H1 (cell line): Measurements from ENCODE around the gene RPS3. TPM values are rescaled to one million over a fixed set of nuclear protein-coding genes. Genes with fewer than 3 reads are reported as not detected.

Experiments
- CTCF ChIA-PET: fragments of 300-600 bp; sonication (Branson Sonifier 250); formaldehyde crosslinking; loops from one replicate; lab custom pipeline; 2021; ENCODE audit not compliant: partially characterized antibody; lab: Charles Lee
- POLR2A ChIA-PET: fragments of 300-600 bp; sonication (Branson Sonifier 250); formaldehyde crosslinking; loops from one replicate; lab custom pipeline; 2021; ENCODE audit warnings: inconsistent platforms; ENCODE audit not compliant: partially characterized antibody; lab: Charles Lee
- DNase-seq, 2 experiments: peaks; one replicate each; pipeline versions ENCODE4 v3.0.0 to v3.0.0-alpha.2; 2010 to 2022; ENCODE audit warnings: low spot score in 2 of 2, low read depth in 1 of 2, mixed read lengths in 1 of 2
- FAIRE-seq: peaks from 2 replicates; lab custom pipeline; 2011; peaks lifted over from hg19 to GRCh38; lab: Jason Lieb, UNC
- H2AFZ ChIP-seq: 2 replicates; pipeline ENCODE4 v1.8.1; 2012; ENCODE audit warnings: low read length, inconsistent platforms
- H2AK5ac ChIP-seq: 2 replicates; pipeline ENCODE4 v1.6.1; 2013; ENCODE audit warnings: low read depth, low read length
- H2BK120ac ChIP-seq: replicated peaks from 2 replicates; pipeline ENCODE3; 2013; ENCODE audit warnings: low read depth, low read length, inconsistent platforms
- H2BK12ac ChIP-seq: 2 replicates; pipeline ENCODE4 v1.6.1; 2013; ENCODE audit warnings: low read depth, low read length
- H2BK15ac ChIP-seq: 2 replicates; pipeline ENCODE4 v1.6.1; 2013; ENCODE audit warnings: low read length
- H2BK20ac ChIP-seq: 2 replicates; pipeline ENCODE4 v1.6.1; 2013; ENCODE audit warnings: low read length
- H2BK5ac ChIP-seq: 2 replicates; pipeline ENCODE4 v1.6.1; 2013; ENCODE audit warnings: low read depth, low read length
- H3K14ac ChIP-seq: 2 replicates; pipeline ENCODE4 v1.6.1; 2013; ENCODE audit warnings: inconsistent platforms; ENCODE audit not compliant: insufficient read length
- H3K18ac ChIP-seq: 2 replicates; pipeline ENCODE4 v1.6.1; 2013; ENCODE audit warnings: low read length; ENCODE audit errors: extremely low read depth
- H3K23ac ChIP-seq: 2 replicates; pipeline ENCODE4 v1.6.1; 2013; ENCODE audit warnings: inconsistent platforms; ENCODE audit not compliant: insufficient read length
- H3K23me2 ChIP-seq: 2 replicates; pipeline ENCODE4 v1.6.1; 2013; ENCODE audit warnings: low read depth, low read length
- H3K27ac ChIP-seq: 2 replicates; pipeline ENCODE4 v1.6.1; 2011; ENCODE audit warnings: low read depth, low read length, inconsistent platforms
- H3K27me3 ChIP-seq, 4 experiments: replicated peaks in 1 of 4; 1 replicate in 1 of 4; 2 replicates in 3 of 4; pipeline versions ENCODE4 v1.6.1 to v1.8.1; 2011 to 2013; ENCODE audit warnings: low read length in 3 of 4, mild to moderate bottlenecking in 3 of 4, inconsistent platforms in 2 of 4, mixed read lengths in 2 of 4, moderate library complexity in 1 of 4; ENCODE audit not compliant: control insufficient read depth in 3 of 4, insufficient read depth in 3 of 4; ENCODE audit errors: extremely low read depth in 1 of 4
- H3K36me3 ChIP-seq, 4 experiments: 2 replicates each; pipeline versions ENCODE4 v1.6.1 to v1.8.1; 2011 to 2013; ENCODE audit warnings: mild to moderate bottlenecking in 4 of 4, low read length in 3 of 4, moderate library complexity in 2 of 4, control low read depth in 1 of 4, inconsistent platforms in 1 of 4; ENCODE audit not compliant: insufficient read depth in 4 of 4, control insufficient read depth in 2 of 4
- H3K4ac ChIP-seq: replicated peaks from 2 replicates; pipeline ENCODE3; 2013; ENCODE audit warnings: low read length, low read depth, mixed read lengths, inconsistent platforms; ENCODE audit not compliant: insufficient read length
- H3K4me1 ChIP-seq, 4 experiments: replicated peaks in 1 of 4; 1 replicate in 1 of 4; 2 replicates in 3 of 4; pipeline versions ENCODE4 v1.6.1 to v1.8.1; 2011 to 2013; ENCODE audit warnings: low read length in 3 of 4, inconsistent platforms in 2 of 4, mixed read lengths in 1 of 4; ENCODE audit not compliant: insufficient read depth in 4 of 4, control insufficient read depth in 3 of 4
- H3K4me2 ChIP-seq, 2 experiments: 2 replicates each; pipeline versions ENCODE4 v1.6.1 to v1.8.1; 2011 to 2013; ENCODE audit warnings: low read depth in 2 of 2, low read length in 2 of 2, control low read depth in 1 of 2, inconsistent platforms in 1 of 2, mild to moderate bottlenecking in 1 of 2; ENCODE audit not compliant: insufficient read depth in 1 of 2
- H3K4me3 ChIP-seq, 4 experiments: fragments of 200-600, 300-600 bp in 1 of 4; sonication (generic), shearing (Covaris generic), sonication (Bioruptor Twin) in 1 of 4; 2 replicates each; pipeline versions ENCODE4 v1.5.1 to v1.8.1; 2011 to 2016; ENCODE audit warnings: low read length in 4 of 4, low read depth in 3 of 4, control low read depth in 2 of 4, inconsistent platforms in 2 of 4, mild to moderate bottlenecking in 2 of 4, mixed read lengths in 1 of 4, moderate library complexity in 1 of 4; ENCODE audit not compliant: insufficient read depth in 2 of 4; ENCODE audit errors: extremely low read depth in 1 of 4
- H3K56ac ChIP-seq: replicated peaks from 2 replicates; pipeline ENCODE3; 2013; ENCODE audit warnings: low read depth, mild to moderate bottlenecking, mixed read lengths, low read length, inconsistent platforms; ENCODE audit not compliant: insufficient read length
- H3K79me1 ChIP-seq: 2 replicates; pipeline ENCODE4 v1.6.1; 2013; ENCODE audit warnings: low read depth, low read length, control low read depth
- H3K79me2 ChIP-seq, 2 experiments: 2 replicates each; pipeline versions ENCODE4 v1.6.1 to v1.8.1; 2012 to 2013; ENCODE audit warnings: low read length in 2 of 2, mild to moderate bottlenecking in 2 of 2, inconsistent platforms in 1 of 2; ENCODE audit not compliant: insufficient read depth in 2 of 2, control insufficient read depth in 1 of 2
- H3K9ac ChIP-seq, 4 experiments: replicated peaks in 1 of 4; 1 replicate in 1 of 4; 2 replicates in 3 of 4; pipeline versions ENCODE4 v1.6.1 to v1.8.1; 2011 to 2013; ENCODE audit warnings: low read depth in 3 of 4, low read length in 3 of 4, control low read depth in 2 of 4, mild to moderate bottlenecking in 2 of 4, moderate library complexity in 2 of 4, inconsistent platforms in 1 of 4; ENCODE audit errors: extremely low read depth in 1 of 4
- H3K9me3 ChIP-seq, 2 experiments: 2 replicates each; pipeline versions ENCODE4 v1.6.1 to v1.8.1; 2012 to 2013; ENCODE audit warnings: mild to moderate bottlenecking in 2 of 2, moderate library complexity in 2 of 2, control low read depth in 1 of 2, inconsistent platforms in 1 of 2, low read depth in 1 of 2, low read length in 1 of 2, mixed read lengths in 1 of 2; ENCODE audit not compliant: insufficient read depth in 2 of 2
- H4K20me1 ChIP-seq, 2 experiments: replicated peaks in 1 of 2; 2 replicates each; pipeline versions ENCODE3 to v1.8.1; 2011 to 2013; ENCODE audit warnings: inconsistent platforms in 2 of 2, low read length in 2 of 2, mild to moderate bottlenecking in 1 of 2; ENCODE audit not compliant: insufficient read depth in 2 of 2, control insufficient read depth in 1 of 2
- H4K5ac ChIP-seq: 2 replicates; pipeline ENCODE4 v1.6.1; 2013; ENCODE audit warnings: low read length, low read depth, mixed read lengths, inconsistent platforms; ENCODE audit not compliant: insufficient read length
- H4K8ac ChIP-seq: 2 replicates; pipeline ENCODE4 v1.8.0; 2013; ENCODE audit warnings: mild to moderate bottlenecking, moderate library complexity, low read length, inconsistent platforms; ENCODE audit not compliant: insufficient read depth; ENCODE audit errors: extremely low read depth
- H4K91ac ChIP-seq: replicated peaks from 2 replicates; pipeline ENCODE3; 2013; ENCODE audit warnings: low read length, mixed read lengths, inconsistent platforms; ENCODE audit not compliant: insufficient read length
- CBX5 ChIP-seq: fragments of 300-800, 300-1000 bp; sonication (generic); IDR thresholded peaks from 2 replicates; pipeline ENCODE4 v1.7.1; 2016; ENCODE audit warnings: antibody characterized with exemption, low read length, low read depth
- CTBP2 ChIP-seq: IDR thresholded peaks from 2 replicates; pipeline ENCODE4 v1.7.0; 2011; ENCODE audit warnings: borderline replicate concordance, mild to moderate bottlenecking, moderate library complexity, mixed read lengths, low read length; ENCODE audit not compliant: insufficient read depth, insufficient read length
- CTCF ChIP-seq, 3 experiments: IDR thresholded peaks; 1 replicate in 2 of 3; 2 replicates in 1 of 3; pipeline versions ENCODE4 v1.5.1 to v1.6.1; 2011; ENCODE audit warnings: low read length in 3 of 3, mild to moderate bottlenecking in 3 of 3, inconsistent platforms in 2 of 3, low read depth in 1 of 3, moderate library complexity in 1 of 3; ENCODE audit not compliant: insufficient read depth in 1 of 3; ENCODE audit errors: control extremely low read depth in 1 of 3
- HDAC2 ChIP-seq, 2 experiments: fragments of 300-600 bp in 1 of 2; sonication (generic) in 1 of 2; IDR thresholded peaks; 2 replicates each; pipeline ENCODE4 v1.6.1; 2011 to 2012; ENCODE audit warnings: low read depth in 2 of 2, low read length in 2 of 2, mild to moderate bottlenecking in 2 of 2, moderate library complexity in 2 of 2, borderline replicate concordance in 1 of 2, inconsistent platforms in 1 of 2
- KDM1A ChIP-seq: fragments of 200-600, 300-600 bp; sonication (generic); IDR thresholded peaks from 2 replicates; pipeline ENCODE4 v1.7.1; 2016; ENCODE audit warnings: mild to moderate bottlenecking, low read length, borderline replicate concordance
- RAD21 ChIP-seq, 2 experiments: IDR thresholded peaks in 1 of 2; conservative IDR thresholded peaks in 1 of 2; 2 replicates each; pipeline ENCODE4 v1.6.1; 2011; ENCODE audit warnings: low read depth in 2 of 2, low read length in 2 of 2, improper control_type of control experiment in 1 of 2, inconsistent platforms in 1 of 2, mild to moderate bottlenecking in 1 of 2, moderate library complexity in 1 of 2
- SIN3A ChIP-seq, 2 experiments: IDR thresholded peaks in 1 of 2; conservative IDR thresholded peaks in 1 of 2; 2 replicates each; pipeline ENCODE4 v1.6.1; 2011 to 2012; ENCODE audit warnings: low read length in 2 of 2, improper control_type of control experiment in 1 of 2, low read depth in 1 of 2, mild to moderate bottlenecking in 1 of 2
- WGBS, 2 experiments: shearing (Covaris generic) in 1 of 2; methylation state at CpG; one replicate each; pipeline versions ENCODE4 v1.1.6 to v1.1.7; 2013 to 2015; ENCODE audit warnings: low lambda C conversion rate in 2 of 2, mixed read lengths in 2 of 2, inconsistent platforms in 1 of 2, low coverage in 1 of 2, missing lambda C conversion rate in 1 of 2; ENCODE audit not compliant: insufficient replicate concordance in 2 of 2, insufficient coverage in 1 of 2, insufficient read length in 1 of 2; ENCODE audit errors: extremely low coverage in 1 of 2, missing lambda C conversion rate in 1 of 2; 5-methylcytosine and 5-hydroxymethylcytosine counted together
- polyA plus RNA-seq, 7 experiments: library from polyadenylated mRNA; depleted of rRNA in 3 of 7; stranded (reverse) in 5 of 7; unstranded in 2 of 7; fragments of >200 nt in 5 of 7; fragments of 200-250 nt in 2 of 7; gene quantifications; 1 replicate in 5 of 7; 2 replicates in 1 of 7; 4 replicates in 1 of 7; pipeline versions ENCODE4 v1.2.1 to v1.2.3, GENCODE V29; 2011 to 2013; ENCODE audit warnings: missing spikeins in 2 of 7, mixed read lengths in 2 of 7
- total RNA-seq: library from RNA; stranded (reverse); fragmentation: NEBNext Ultra II Directional; extraction: Animal tissue kit (Norgen Biotek cat#: 25700); gene quantifications from 2 replicates; pipeline ENCODE4 v1.2.1, GENCODE V29; 2021

RPS3 gene
- total and polyA plus RNA-seq, 2 of the 8 experiments (the other 6 are each of a cell fraction or from before 2014, with no cell fraction given): 3,813 to 4,194 TPM

GRCh38 chr11:75445315-75445953 lies 46.1 kb downstream of the RPS3 start:
- no peak overlapping the region for H2BK12ac ChIP-seq
- no peak overlapping the region for H3K4me2 ChIP-seq
- no peak overlapping the region for H2BK120ac ChIP-seq
- H2BK20ac ChIP-seq: no peak overlapping the region
- no peaks in the 10 kb centered on the region for H3K9me3 ChIP-seq
- CTCF ChIA-PET: interaction anchor here (0.6 to 9.3 kb wide), 59 partner anchors 9 to 301 kb away, joined by 3 to 318 read pairs (median 5); partner anchors contain the start of genes GDPD5 and KLHL35
- H2AFZ ChIP-seq: no peak overlapping the region
- POLR2A ChIA-PET: interaction anchor here (0.6 to 2.3 kb wide), 5 partner anchors 9 to 1605 kb away, joined by 3 to 12 read pairs (median 6); no protein-coding TSS in a partner anchor
- no peak overlapping the region for H3K9ac ChIP-seq
- no peaks in the 10 kb centered on the region for H3K4me1 ChIP-seq
- no peak overlapping the region for H3K56ac ChIP-seq
- peak; percentile 89 for FAIRE-seq
- DNase-seq: peak in 1 of 2 experiments; percentile 95
- WGBS, 2 experiments: 27% methylated on average over 6 of the region's 6 CpGs; no CpG with 5 or more reads in 1 of the 2 experiments
- H3K4ac ChIP-seq: no peak overlapping the region
- no peak overlapping the region for H2AK5ac ChIP-seq
- H2BK5ac ChIP-seq: no peak overlapping the region
- H3K23me2 ChIP-seq: no peaks in the 10 kb centered on the region
- no peaks in the 10 kb centered on the region for H3K27me3 ChIP-seq
- no peak overlapping the region for H4K8ac ChIP-seq
- H3K36me3 ChIP-seq: no peaks in the 10 kb centered on the region
- H4K5ac ChIP-seq: no peak overlapping the region
- no peak overlapping the region for H3K18ac ChIP-seq
- no peak overlapping the region for H3K27ac ChIP-seq
- TF ChIP-seq CBX5 (no peak), RAD21 (IDR thresholded peaks at IDR 0.05 in 1 of 2, conservative IDR thresholded peaks at IDR 0.05 in 1 of 2; ENCODE audit: low read depth in 2 of 2, low read length in 2 of 2) (peak; percentile 99 to 100), HDAC2 (IDR thresholded peaks at IDR 0.05; ENCODE audit: borderline replicate concordance in 1 of 2, low read depth in 2 of 2, low read length in 2 of 2) (0 out of 4 replicates have a peak, but pooled peaks of 1 of the 2 experiments have one; percentile 63), KDM1A (peak; percentile 94), SIN3A (conservative IDR thresholded peaks at IDR 0.05 in 1 of 2, IDR thresholded peaks at IDR 0.05 in 1 of 2; ENCODE audit: low read depth in 1 of 2, low read length in 2 of 2) (peak in 1 of 2 experiments; percentile 62; a peak in 1 of 4 replicates), CTBP2 (no peak), CTCF (IDR thresholded peaks at IDR 0.05; ENCODE audit: control extremely low read depth in 1 of 3, insufficient read depth in 1 of 3, low read depth in 1 of 3, low read length in 3 of 3) (peak; percentile 94 to 98 (median 94))
- no peak overlapping the region for H3K23ac ChIP-seq
- H3K79me2 ChIP-seq: no peaks in the 10 kb centered on the region
- H3K14ac ChIP-seq: no peak overlapping the region
- H4K91ac ChIP-seq: no peak overlapping the region
- no peak overlapping the region for H2BK15ac ChIP-seq
- peaks cover 0 to 2% of the 10 kb centered on the region in 2 experiments for H4K20me1 ChIP-seq
- no peaks in the 10 kb centered on the region for H3K79me1 ChIP-seq
- no peak overlapping the region for H3K4me3 ChIP-seq
